ENCODE data around the gene FPGS.

Gene FPGS

GRCh38 chr9:127785023-127785932 is 17.4 kb upstream of the FPGS start:
- TF ChIP-seq, protein P1, sequence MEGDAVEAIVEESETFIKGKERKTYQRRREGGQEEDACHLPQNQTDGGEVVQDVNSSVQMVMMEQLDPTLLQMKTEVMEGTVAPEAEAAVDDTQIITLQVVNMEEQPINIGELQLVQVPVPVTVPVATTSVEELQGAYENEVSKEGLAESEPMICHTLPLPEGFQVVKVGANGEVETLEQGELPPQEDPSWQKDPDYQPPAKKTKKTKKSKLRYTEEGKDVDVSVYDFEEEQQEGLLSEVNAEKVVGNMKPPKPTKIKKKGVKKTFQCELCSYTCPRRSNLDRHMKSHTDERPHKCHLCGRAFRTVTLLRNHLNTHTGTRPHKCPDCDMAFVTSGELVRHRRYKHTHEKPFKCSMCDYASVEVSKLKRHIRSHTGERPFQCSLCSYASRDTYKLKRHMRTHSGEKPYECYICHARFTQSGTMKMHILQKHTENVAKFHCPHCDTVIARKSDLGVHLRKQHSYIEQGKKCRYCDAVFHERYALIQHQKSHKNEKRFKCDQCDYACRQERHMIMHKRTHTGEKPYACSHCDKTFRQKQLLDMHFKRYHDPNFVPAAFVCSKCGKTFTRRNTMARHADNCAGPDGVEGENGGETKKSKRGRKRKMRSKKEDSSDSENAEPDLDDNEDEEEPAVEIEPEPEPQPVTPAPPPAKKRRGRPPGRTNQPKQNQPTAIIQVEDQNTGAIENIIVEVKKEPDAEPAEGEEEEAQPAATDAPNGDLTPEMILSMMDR (IDR thresholded peaks at IDR 0.05; ENCODE audit: poor library complexity, severe bottlenecking), result peak; percentile 93
- peak; percentile 82 for DNase-seq (ENCODE audit: low spot score)
- Histone ChIP-seq H3K4me3 (ENCODE audit: severe bottlenecking) (peak overlapping the region; percentile 99), H3K27ac (ENCODE audit: poor library complexity, severe bottlenecking) (peak overlapping the region; percentile 82), H3K36me3 (ENCODE audit: low read depth) (peaks cover 38% of the 10 kb centered on the region), H3K4me1 (ENCODE audit: insufficient read depth, poor library complexity, severe bottlenecking) (peaks cover 6% of the 10 kb centered on the region), H3K9me3 (ENCODE audit: severe bottlenecking) (no peaks in the 10 kb centered on the region), H3K27me3 (ENCODE audit: insufficient read depth, poor library complexity, severe bottlenecking) (no peaks in the 10 kb centered on the region)
- ATAC-seq (ENCODE audit: low read depth), result peak; percentile 54

DNA sequence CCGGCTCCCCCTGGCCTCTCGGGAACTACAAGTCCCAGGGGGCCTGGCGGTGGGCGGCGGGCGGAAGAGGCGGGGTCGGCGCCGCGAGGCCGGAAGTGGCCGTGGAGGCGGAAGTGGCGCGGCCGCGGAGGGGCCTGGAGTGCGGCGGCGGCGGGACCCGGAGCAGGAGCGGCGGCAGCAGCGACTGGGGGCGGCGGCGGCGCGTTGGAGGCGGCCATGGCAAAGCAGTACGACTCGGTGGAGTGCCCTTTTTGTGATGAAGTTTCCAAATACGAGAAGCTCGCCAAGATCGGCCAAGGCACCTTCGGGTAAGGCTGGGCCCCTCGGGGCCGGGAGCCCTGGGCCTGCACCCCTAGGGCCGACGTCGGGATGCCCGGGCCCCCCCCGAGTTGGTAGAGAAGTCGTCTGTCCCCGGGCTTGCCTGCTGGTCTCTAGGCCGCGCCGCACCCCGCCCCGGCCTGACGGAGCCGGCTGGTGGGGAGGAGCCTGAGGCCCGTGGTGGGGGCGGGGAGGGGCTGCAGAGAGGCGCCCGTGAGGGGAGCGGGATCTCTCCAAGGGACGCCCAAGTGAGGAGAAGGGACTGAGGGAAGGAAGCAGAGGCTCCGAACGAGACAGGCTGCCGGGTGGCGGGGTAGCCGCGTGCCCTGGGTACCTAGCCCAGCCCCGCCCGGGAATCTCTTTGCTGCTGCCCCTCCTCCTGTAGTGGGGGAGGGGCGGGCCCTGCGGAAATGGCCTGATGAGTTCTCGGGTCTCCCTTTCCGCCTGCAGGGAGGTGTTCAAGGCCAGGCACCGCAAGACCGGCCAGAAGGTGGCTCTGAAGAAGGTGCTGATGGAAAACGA is 16.5 kb upstream of the FPGS start, which contains the start of gene CDK9:
CDK9 (plus strand) TSS at position 102 of the 840 bp plus-strand sequence; CDS start at position 217, 115 bp downstream.
- peaks cover 47% of the 10 kb centered on the region for H3K36me3 ChIP-seq (ENCODE audit: low read depth)
- H3K27me3 ChIP-seq (ENCODE audit: insufficient read depth, poor library complexity, severe bottlenecking), result no peaks in the 10 kb centered on the region
- DNase-seq (ENCODE audit: low spot score) (peak; percentile 88), ATAC-seq (ENCODE audit: low read depth) (peak; percentile 81)
- no peaks in the 10 kb centered on the region for H3K9me3 ChIP-seq (ENCODE audit: severe bottlenecking)
- H3K4me3 ChIP-seq (ENCODE audit: severe bottlenecking), result peak within 1 kb of the TSS; percentile 99
- TF ChIP-seq, protein P1 (IDR thresholded peaks at IDR 0.05; ENCODE audit: poor library complexity, severe bottlenecking), result no peak
- peak within 1 kb of the TSS; percentile 82 for H3K27ac ChIP-seq (ENCODE audit: poor library complexity, severe bottlenecking)
- H3K4me1 ChIP-seq (ENCODE audit: insufficient read depth, poor library complexity, severe bottlenecking), result peaks cover 6% of the 10 kb centered on the region

GRCh38 chr9:127786773-127787104 is 15.9 kb upstream of the FPGS start:
- peak overlapping the region; percentile 82 for H3K27ac ChIP-seq (ENCODE audit: poor library complexity, severe bottlenecking)
- ATAC-seq (ENCODE audit: low read depth) (no peak), DNase-seq (ENCODE audit: low spot score) (no peak)
- no peaks in the 10 kb centered on the region for H3K9me3 ChIP-seq (ENCODE audit: severe bottlenecking)
- H3K4me3 ChIP-seq (ENCODE audit: severe bottlenecking), result peak overlapping the region; percentile 99
- peaks cover 6% of the 10 kb centered on the region for H3K4me1 ChIP-seq (ENCODE audit: insufficient read depth, poor library complexity, severe bottlenecking)
- peaks cover 52% of the 10 kb centered on the region for H3K36me3 ChIP-seq (ENCODE audit: low read depth)
- no peaks in the 10 kb centered on the region for H3K27me3 ChIP-seq (ENCODE audit: insufficient read depth, poor library complexity, severe bottlenecking)
- TF ChIP-seq, protein P1 (IDR thresholded peaks at IDR 0.05; ENCODE audit: poor library complexity, severe bottlenecking), result peak; percentile 53

GRCh38 chr9:127788337-127789011 is 14.2 kb upstream of the FPGS start:
- TF ChIP-seq, protein P1 (IDR thresholded peaks at IDR 0.05; ENCODE audit: poor library complexity, severe bottlenecking), result no peak
- no peak overlapping the region for H3K27ac ChIP-seq (ENCODE audit: poor library complexity, severe bottlenecking)
- H3K36me3 ChIP-seq (ENCODE audit: low read depth), result peaks cover 53% of the 10 kb centered on the region
- ATAC-seq (ENCODE audit: low read depth) (no peak), DNase-seq (ENCODE audit: low spot score) (no peak)
- no peak overlapping the region for H3K4me3 ChIP-seq (ENCODE audit: severe bottlenecking)
- no peaks in the 10 kb centered on the region for H3K27me3 ChIP-seq (ENCODE audit: insufficient read depth, poor library complexity, severe bottlenecking)
- no peaks in the 10 kb centered on the region for H3K9me3 ChIP-seq (ENCODE audit: severe bottlenecking)
- peaks cover 6% of the 10 kb centered on the region for H3K4me1 ChIP-seq (ENCODE audit: insufficient read depth, poor library complexity, severe bottlenecking)
